GM12878 (cell line): ENCODE measurements around the gene ATAD2B. TPM values are rescaled to one million over a fixed set of nuclear protein-coding genes. Genes with fewer than 3 reads are reported as not detected.
A peak's percentile ranks its signal among the peaks of the same experiment; 100 is the strongest.

Source experiments
- BACH1 ChIP-seq: fragments of 450-650 bp; IDR thresholded peaks from 2 replicates; pipeline ENCODE4 v1.6.1; 2017; ENCODE audit warnings: mild to moderate bottlenecking, borderline replicate concordance
- BHLHE40 ChIP-seq, 2 experiments: fragments of 450-650 bp in 1 of 2; IDR thresholded peaks; 2 replicates each; pipeline ENCODE4 v1.6.1; 2011 to 2017; ENCODE audit warnings: low read depth in 2 of 2, borderline replicate concordance in 1 of 2, improper control_type of control experiment in 1 of 2, low read length in 1 of 2, mild to moderate bottlenecking in 1 of 2
- CHD2 ChIP-seq: IDR thresholded peaks from 2 replicates; pipeline ENCODE4 v1.6.1; 2011; ENCODE audit warnings: low read depth, low read length, improper control_type of control experiment, borderline replicate concordance
- HDAC2 ChIP-seq: fragments of 200-600 bp; sonication (generic); IDR thresholded peaks from 2 replicates; pipeline ENCODE4 v1.6.1; 2017
- MAX ChIP-seq: IDR thresholded peaks from 2 replicates; pipeline ENCODE4 v1.6.1; 2012; ENCODE audit warnings: low read depth, low read length, improper control_type of control experiment
- MEF2A ChIP-seq: IDR thresholded peaks from 2 replicates; pipeline ENCODE4 v1.6.1; 2011; ENCODE audit warnings: low read depth, mild to moderate bottlenecking, low read length, moderate library complexity; ENCODE audit not compliant: insufficient read depth
- MYC ChIP-seq: IDR thresholded peaks from 2 replicates; pipeline ENCODE4 v1.6.1; 2011; ENCODE audit warnings: mild to moderate bottlenecking, low read length, moderate library complexity, inconsistent platforms; ENCODE audit not compliant: insufficient read depth, insufficient replicate concordance, insufficient read length, severe bottlenecking
- POU2F2 ChIP-seq: IDR thresholded peaks from 3 replicates; pipeline ENCODE4 v1.6.1; 2011; ENCODE audit warnings: low read depth, mild to moderate bottlenecking, low read length, borderline replicate concordance
- RAD21 ChIP-seq: IDR thresholded peaks from 2 replicates; pipeline ENCODE4 v1.6.1; 2011; ENCODE audit warnings: mild to moderate bottlenecking, low read depth, low read length, moderate library complexity; ENCODE audit not compliant: insufficient read depth
- RUNX3 ChIP-seq: IDR thresholded peaks from 2 replicates; pipeline ENCODE4 v1.6.1; 2012; ENCODE audit warnings: low read length, inconsistent platforms
- SMARCA5 ChIP-seq: fragments of 450-650 bp; IDR thresholded peaks from 2 replicates; pipeline ENCODE4 v1.6.1; 2017; ENCODE audit warnings: mild to moderate bottlenecking
- SP1 ChIP-seq: IDR thresholded peaks from one replicate; pipeline ENCODE4 v1.6.1; 2011; ENCODE audit warnings: low read depth, low read length
- TARDBP ChIP-seq: IDR thresholded peaks from 2 replicates; pipeline ENCODE4 v1.6.1; 2016; ENCODE audit warnings: borderline replicate concordance
- YBX1 ChIP-seq: fragments of 450-650 bp; IDR thresholded peaks from 2 replicates; pipeline ENCODE4 v1.6.1; 2016; ENCODE audit warnings: antibody characterized with exemption
- ZNF274 ChIP-seq: IDR thresholded peaks from one replicate; pipeline ENCODE4 v1.8.0; 2011; ENCODE audit not compliant: insufficient read length, insufficient read depth
- polyA plus RNA-seq, 11 experiments: library from polyadenylated mRNA; depleted of rRNA in 4 of 11; unstranded in 6 of 11; stranded (reverse) in 5 of 11; fragments of >200 nt; fragmentation: Nextera tagmentation in 4 of 11; fragmentation: Illumina TruSeq in 1 of 11; extraction: Ambion mirVana in 4 of 11; extraction: Trizol in 1 of 11; gene quantifications; 1 replicate in 1 of 11; 2 replicates in 10 of 11; pipeline versions ENCODE4 v1.2.1 to v1.2.3, GENCODE V29; 2011 to 2016; ENCODE audit warnings: inconsistent platforms in 2 of 11, missing spikeins in 2 of 11, low read depth in 1 of 11
- total RNA-seq, 4 experiments: library from RNA; depleted of rRNA in 3 of 4; stranded (reverse); fragments of >200 nt in 3 of 4; fragmentation: Illumina TruSeq in 1 of 4; extraction: Trizol in 1 of 4; gene quantifications; 2 replicates each; pipeline versions ENCODE4 v1.2.1 to v1.2.3, GENCODE V29; 2013 to 2021
- TF ChIP-seq, protein P1 (sequence below): fragments of 450-650 bp; IDR thresholded peaks from 2 replicates; pipeline ENCODE4 v1.6.1; 2018; ENCODE audit warnings: mild to moderate bottlenecking, low read depth, moderate library complexity; ENCODE audit not compliant: partially characterized antibody
- TF ChIP-seq, protein P2 (sequence below): fragments of 450-650 bp; formaldehyde crosslinking; IDR thresholded peaks from 2 replicates; pipeline ENCODE4 v1.4.0; 2020; ENCODE audit warnings: mild to moderate bottlenecking, moderate library complexity

ATAD2B gene
- total and polyA plus RNA-seq, 10 of the 15 experiments (the other 5 are each of a cell fraction or from before 2014, with no cell fraction given), result 3.6 to 29.9 (median 16.8) TPM

DNA sequence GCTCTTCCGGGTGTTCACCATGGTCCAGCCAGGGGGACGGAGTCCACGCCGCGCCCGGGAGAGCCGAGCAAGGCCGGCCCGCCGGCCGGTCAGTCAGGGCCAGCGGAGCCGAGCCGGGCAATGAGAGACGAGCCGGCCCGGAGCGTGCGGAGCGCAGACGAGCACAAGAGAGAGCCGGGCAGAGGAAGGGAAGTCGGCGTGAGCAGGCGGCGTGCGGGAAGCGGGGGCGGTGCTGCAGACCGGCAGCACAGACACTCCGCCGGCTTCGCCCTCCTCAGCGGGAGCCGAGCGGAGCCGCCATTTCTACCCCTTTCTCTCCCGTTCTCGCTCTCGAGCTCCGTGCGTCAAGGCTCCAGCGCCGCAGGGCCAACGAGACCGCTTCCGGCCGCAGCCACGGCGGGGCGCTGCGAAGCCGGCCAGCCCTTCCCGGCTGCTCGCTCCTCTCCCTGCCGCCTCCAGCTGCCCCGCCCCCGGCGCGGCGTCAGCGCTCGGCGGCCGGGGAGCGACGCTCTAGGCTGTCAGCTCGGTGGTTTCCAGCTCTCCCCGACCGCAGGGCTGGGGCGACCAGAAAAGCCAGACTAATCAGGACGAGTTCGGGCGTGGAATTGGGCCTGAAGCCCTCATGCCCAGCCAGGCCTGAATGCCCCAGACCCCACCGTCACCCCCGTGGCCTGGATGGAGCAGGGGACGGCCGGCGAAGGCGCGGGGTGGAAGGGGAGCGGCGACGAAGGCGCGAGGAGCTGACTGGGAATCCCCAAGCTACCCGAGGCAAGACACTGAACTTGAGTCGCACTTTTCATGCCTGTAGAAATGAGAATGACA, at the start of gene ATAD2B (continued):
- TF ChIP-seq MAX (peak; percentile 68), HDAC2 (no peak), CHD2 (0 out of 2 replicates have a peak, but pooled peaks have one; percentile 66), RUNX3 (peak; percentile 96), POU2F2 (peak; percentile 77; the same call in 2 of the 3 replicates), SP1 (peak; percentile 49), MYC (no peak), YBX1 (no peak), BACH1 (peak; percentile 92; the same call in 1 of the 2 replicates), SMARCA5 (peak; percentile 99), TARDBP (0 out of 2 replicates have a peak, but pooled peaks have one; percentile 36), RAD21 (peak; percentile 68), BHLHE40 (IDR thresholded peaks at IDR 0.05; ENCODE audit: borderline replicate concordance in 1 of 2, low read depth in 2 of 2, low read length in 1 of 2) (peak; percentile 51 to 81; a peak in 3 of 4 replicates), MEF2A (peak; percentile 41; the same call in 1 of the 2 replicates), ZNF274 (no peak)
- TF ChIP-seq, protein P1, sequence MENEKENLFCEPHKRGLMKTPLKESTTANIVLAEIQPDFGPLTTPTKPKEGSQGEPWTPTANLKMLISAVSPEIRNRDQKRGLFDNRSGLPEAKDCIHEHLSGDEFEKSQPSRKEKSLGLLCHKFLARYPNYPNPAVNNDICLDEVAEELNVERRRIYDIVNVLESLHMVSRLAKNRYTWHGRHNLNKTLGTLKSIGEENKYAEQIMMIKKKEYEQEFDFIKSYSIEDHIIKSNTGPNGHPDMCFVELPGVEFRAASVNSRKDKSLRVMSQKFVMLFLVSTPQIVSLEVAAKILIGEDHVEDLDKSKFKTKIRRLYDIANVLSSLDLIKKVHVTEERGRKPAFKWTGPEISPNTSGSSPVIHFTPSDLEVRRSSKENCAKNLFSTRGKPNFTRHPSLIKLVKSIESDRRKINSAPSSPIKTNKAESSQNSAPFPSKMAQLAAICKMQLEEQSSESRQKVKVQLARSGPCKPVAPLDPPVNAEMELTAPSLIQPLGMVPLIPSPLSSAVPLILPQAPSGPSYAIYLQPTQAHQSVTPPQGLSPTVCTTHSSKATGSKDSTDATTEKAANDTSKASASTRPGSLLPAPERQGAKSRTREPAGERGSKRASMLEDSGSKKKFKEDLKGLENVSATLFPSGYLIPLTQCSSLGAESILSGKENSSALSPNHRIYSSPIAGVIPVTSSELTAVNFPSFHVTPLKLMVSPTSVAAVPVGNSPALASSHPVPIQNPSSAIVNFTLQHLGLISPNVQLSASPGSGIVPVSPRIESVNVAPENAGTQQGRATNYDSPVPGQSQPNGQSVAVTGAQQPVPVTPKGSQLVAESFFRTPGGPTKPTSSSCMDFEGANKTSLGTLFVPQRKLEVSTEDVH, result no peak
- TF ChIP-seq, protein P2, sequence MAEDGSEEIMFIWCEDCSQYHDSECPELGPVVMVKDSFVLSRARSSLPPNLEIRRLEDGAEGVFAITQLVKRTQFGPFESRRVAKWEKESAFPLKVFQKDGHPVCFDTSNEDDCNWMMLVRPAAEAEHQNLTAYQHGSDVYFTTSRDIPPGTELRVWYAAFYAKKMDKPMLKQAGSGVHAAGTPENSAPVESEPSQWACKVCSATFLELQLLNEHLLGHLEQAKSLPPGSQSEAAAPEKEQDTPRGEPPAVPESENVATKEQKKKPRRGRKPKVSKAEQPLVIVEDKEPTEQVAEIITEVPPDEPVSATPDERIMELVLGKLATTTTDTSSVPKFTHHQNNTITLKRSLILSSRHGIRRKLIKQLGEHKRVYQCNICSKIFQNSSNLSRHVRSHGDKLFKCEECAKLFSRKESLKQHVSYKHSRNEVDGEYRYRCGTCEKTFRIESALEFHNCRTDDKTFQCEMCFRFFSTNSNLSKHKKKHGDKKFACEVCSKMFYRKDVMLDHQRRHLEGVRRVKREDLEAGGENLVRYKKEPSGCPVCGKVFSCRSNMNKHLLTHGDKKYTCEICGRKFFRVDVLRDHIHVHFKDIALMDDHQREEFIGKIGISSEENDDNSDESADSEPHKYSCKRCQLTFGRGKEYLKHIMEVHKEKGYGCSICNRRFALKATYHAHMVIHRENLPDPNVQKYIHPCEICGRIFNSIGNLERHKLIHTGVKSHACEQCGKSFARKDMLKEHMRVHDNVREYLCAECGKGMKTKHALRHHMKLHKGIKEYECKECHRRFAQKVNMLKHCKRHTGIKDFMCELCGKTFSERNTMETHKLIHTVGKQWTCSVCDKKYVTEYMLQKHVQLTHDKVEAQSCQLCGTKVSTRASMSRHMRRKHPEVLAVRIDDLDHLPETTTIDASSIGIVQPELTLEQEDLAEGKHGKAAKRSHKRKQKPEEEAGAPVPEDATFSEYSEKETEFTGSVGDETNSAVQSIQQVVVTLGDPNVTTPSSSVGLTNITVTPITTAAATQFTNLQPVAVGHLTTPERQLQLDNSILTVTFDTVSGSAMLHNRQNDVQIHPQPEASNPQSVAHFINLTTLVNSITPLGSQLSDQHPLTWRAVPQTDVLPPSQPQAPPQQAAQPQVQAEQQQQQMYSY (CRISPR knock-in tag), result no peak
